NCI-H1417 treated with DMSO at 0.1 percent for 48 hours (cell line): ENCODE results near the gene EBLN2.
"Not testable (repeated sequence)": the region's sequence is repeated elsewhere in the genome, so short reads cannot be mapped to it uniquely, and the experiment has no call there.

Experiments used
- DNase-seq: peaks from one replicate; lab custom pipeline; 2025; lab: John Stamatoyannopoulos, UW

EBLN2 gene

GRCh38 chr3:73060302-73060723 is 1.1 kb upstream of the EBLN2 start:
- DNase-seq: no peak

GRCh38 chr3:73066243-73066642 is 4.8 kb downstream of the EBLN2 start:
- not testable (repeated sequence) for DNase-seq

GRCh38 chr3:73068419-73068818 is 7.0 kb downstream of the EBLN2 start:
- DNase-seq: no peak

- DNase-seq: no peak
Observed at GRCh38 chr3:73069187-73069586, 7.7 kb downstream of the EBLN2 start.

- no peak for DNase-seq
Observed at GRCh38 chr3:73069775-73070444, 8.5 kb downstream of the EBLN2 start.

GRCh38 chr3:73070675-73071575 is 9.5 kb downstream of the EBLN2 start:
- DNase-seq: no peak

- no peak for DNase-seq
Observed at GRCh38 chr3:73071952-73072351, 10.5 kb downstream of the EBLN2 start.

- DNase-seq: no peak
Observed at GRCh38 chr3:73072634-73073033, 11.2 kb downstream of the EBLN2 start.

- no peak for DNase-seq
Observed at GRCh38 chr3:73073091-73073707, 11.7 kb downstream of the EBLN2 start.

GRCh38 chr3:73074781-73075180 is 13.3 kb downstream of the EBLN2 start:
- no peak for DNase-seq

- no peak for DNase-seq
Observed at GRCh38 chr3:73080216-73080966, 18.9 kb downstream of the EBLN2 start.

GRCh38 chr3:73081140-73081539 is 19.7 kb downstream of the EBLN2 start:
- no peak for DNase-seq

GRCh38 chr3:73084170-73084569 is 22.7 kb downstream of the EBLN2 start:
- DNase-seq: no peak

- no peak for DNase-seq
Observed at GRCh38 chr3:73086071-73086494, 24.6 kb downstream of the EBLN2 start.

GRCh38 chr3:73094129-73094528 is 32.7 kb downstream of the EBLN2 start:
- no peak for DNase-seq

- DNase-seq: no peak
Observed at GRCh38 chr3:73094951-73095350, 33.5 kb downstream of the EBLN2 start.

- no peak for DNase-seq
Observed at GRCh38 chr3:73096169-73096568, 34.7 kb downstream of the EBLN2 start.

- no peak for DNase-seq
Observed at GRCh38 chr3:73098026-73098425, 36.6 kb downstream of the EBLN2 start.

GRCh38 chr3:73098873-73099272 is 37.4 kb downstream of the EBLN2 start:
- no peak for DNase-seq

GRCh38 chr3:73100741-73101559 is 39.5 kb downstream of the EBLN2 start:
- peak; percentile 13 for DNase-seq

GRCh38 chr3:73101881-73102280 is 40.4 kb downstream of the EBLN2 start:
- no peak for DNase-seq
